Colonic mucosa (tissue), 4 donors: ENCODE data around the gene NEB. TPM values are rescaled to one million over a fixed set of nuclear protein-coding genes. Genes with fewer than 3 reads are reported as not detected.
"Not testable (repeated sequence)": the region's sequence is repeated elsewhere in the genome, so short reads cannot be mapped to it uniquely, and the experiment has no call there.

Source experiments
- DNase-seq: peaks from one replicate; pipeline ENCODE4 v3.0.0-alpha.2; 2020
- H3K27ac ChIP-seq: fragments of 200-600 bp; one replicate; pipeline ENCODE4 v1.8.0; 2021
- H3K27me3 ChIP-seq: fragments of 200-600 bp; one replicate; pipeline ENCODE4 v1.8.0; 2021
- H3K36me3 ChIP-seq: fragments of 200-600 bp; one replicate; pipeline ENCODE4 v1.8.0; 2021
- H3K4me1 ChIP-seq: fragments of 200-600 bp; one replicate; pipeline ENCODE4 v1.8.0; 2021; ENCODE audit warnings: mild to moderate bottlenecking
- H3K4me3 ChIP-seq: fragments of 200-600 bp; one replicate; pipeline ENCODE4 v1.8.0; 2021
- H3K9ac ChIP-seq, 2 donors: one replicate each; pipeline ENCODE4 v1.7.0; 2013; ENCODE audit warnings: control low read depth in 2 of 2, low read depth in 2 of 2, low read length in 2 of 2
- H3K9me3 ChIP-seq: fragments of 200-600 bp; one replicate; pipeline ENCODE4 v1.8.0; 2021
- intact Hi-C: fragments of 100-400 bp; cut with DNase I; formaldehyde crosslinking; loops from one replicate; pipeline ENCODE4 v1.14.1; 2022
- total RNA-seq, 2 donors: library from RNA; stranded (reverse); fragmentation: NEBNext Ultra II Directional in 1 of 2; extraction: Animal tissue kit (Norgen Biotek cat#: 25700) in 1 of 2; gene quantifications; one replicate each; pipeline ENCODE4 v1.2.1, GENCODE V29; 2021
- TF ChIP-seq, protein P1 (sequence below): fragments of 200-600 bp; IDR thresholded peaks from one replicate; pipeline ENCODE4 v1.8.0; 2022; ENCODE audit warnings: antibody characterized with exemption, mild to moderate bottlenecking
- donor health status: healthy.
- donor health status: DM: no; HTN: no; CAD: no.
- donor health status: DM: no; HTN: no; CAD: no.

Gene NEB
- total RNA-seq, 2 donors from 2014 or later = 0.89 to 1.0 TPM

DNA sequence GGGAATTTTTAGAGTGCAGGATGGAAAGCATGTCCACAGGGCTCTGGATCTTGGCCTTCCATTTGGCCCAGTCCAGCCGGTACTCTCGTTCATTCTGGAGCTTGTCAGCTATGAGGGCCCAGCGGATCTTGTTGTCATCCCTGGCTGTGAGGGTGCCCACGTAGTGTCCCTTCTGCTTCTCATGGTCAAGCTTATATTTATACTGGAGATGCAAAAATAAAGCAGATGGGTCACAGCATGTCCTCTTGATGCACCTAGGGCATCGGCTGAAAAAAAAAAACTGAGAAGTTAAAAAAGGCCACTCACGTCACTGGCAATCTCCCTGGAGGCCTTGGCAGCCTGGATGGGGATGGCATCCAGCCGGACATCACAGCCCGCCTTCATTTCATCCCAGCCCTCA lies 164.1 kb downstream of the NEB start:
- no peak overlapping the region for H3K4me3 ChIP-seq
- no peaks in the 10 kb centered on the region for H3K36me3 ChIP-seq
- no peaks in the 10 kb centered on the region for H3K27me3 ChIP-seq
- no peak overlapping the region for H3K9ac ChIP-seq
- DNase-seq = no peak
- intact Hi-C loops = no loop called here
- H3K4me1 ChIP-seq = no peaks in the 10 kb centered on the region
- TF ChIP-seq, protein P1, sequence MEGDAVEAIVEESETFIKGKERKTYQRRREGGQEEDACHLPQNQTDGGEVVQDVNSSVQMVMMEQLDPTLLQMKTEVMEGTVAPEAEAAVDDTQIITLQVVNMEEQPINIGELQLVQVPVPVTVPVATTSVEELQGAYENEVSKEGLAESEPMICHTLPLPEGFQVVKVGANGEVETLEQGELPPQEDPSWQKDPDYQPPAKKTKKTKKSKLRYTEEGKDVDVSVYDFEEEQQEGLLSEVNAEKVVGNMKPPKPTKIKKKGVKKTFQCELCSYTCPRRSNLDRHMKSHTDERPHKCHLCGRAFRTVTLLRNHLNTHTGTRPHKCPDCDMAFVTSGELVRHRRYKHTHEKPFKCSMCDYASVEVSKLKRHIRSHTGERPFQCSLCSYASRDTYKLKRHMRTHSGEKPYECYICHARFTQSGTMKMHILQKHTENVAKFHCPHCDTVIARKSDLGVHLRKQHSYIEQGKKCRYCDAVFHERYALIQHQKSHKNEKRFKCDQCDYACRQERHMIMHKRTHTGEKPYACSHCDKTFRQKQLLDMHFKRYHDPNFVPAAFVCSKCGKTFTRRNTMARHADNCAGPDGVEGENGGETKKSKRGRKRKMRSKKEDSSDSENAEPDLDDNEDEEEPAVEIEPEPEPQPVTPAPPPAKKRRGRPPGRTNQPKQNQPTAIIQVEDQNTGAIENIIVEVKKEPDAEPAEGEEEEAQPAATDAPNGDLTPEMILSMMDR = no peak
- H3K9me3 ChIP-seq = no peaks in the 10 kb centered on the region
- no peak overlapping the region for H3K27ac ChIP-seq

DNA sequence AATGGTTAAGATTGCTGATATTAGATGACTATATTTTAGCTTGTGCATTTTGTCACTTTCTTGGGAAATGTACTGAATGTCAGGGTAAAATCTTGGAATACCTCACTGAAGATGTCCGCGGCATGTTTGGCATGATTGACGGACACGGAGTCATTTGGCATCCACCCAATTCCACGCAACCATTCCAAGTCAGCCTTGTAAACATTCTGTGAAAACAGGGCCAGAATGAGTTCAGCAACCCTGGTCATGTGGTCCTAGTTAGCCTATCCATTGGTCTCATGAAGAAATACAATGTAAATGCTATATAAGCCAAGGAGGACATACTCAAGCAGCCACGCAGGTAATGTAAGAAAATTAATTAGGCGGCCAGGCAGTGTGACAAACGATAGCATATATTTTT lies 165.1 kb downstream of the NEB start:
- no peak for DNase-seq
- Histone ChIP-seq H3K27ac (no peak overlapping the region), H3K9me3 (no peaks in the 10 kb centered on the region), H3K4me3 (no peak overlapping the region), H3K36me3 (no peaks in the 10 kb centered on the region), H3K27me3 (no peaks in the 10 kb centered on the region), H3K4me1 (no peaks in the 10 kb centered on the region), H3K9ac (no peak overlapping the region)
- TF ChIP-seq, protein P1 = no peak
- intact Hi-C loops = no loop called here

DNA sequence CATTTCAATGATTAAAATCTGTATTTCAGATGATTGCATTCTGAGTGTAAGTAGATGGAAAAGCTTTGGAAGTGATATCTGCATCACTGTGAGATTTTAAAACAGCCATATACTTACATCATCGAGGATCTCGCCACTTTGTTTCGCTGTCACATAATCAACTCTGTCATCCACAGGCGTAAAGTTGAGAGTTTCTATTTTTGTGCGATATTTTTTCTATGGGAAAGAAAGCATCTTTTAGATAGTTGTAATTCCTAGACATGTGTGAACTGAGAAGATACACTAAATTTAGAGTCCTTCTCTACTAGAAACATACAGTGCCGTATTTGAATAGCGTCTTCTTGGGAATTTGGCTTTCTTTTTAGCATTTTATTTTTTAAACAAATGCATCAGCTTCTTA lies 165.8 kb downstream of the NEB start:
- Histone ChIP-seq H3K27ac (no peak overlapping the region), H3K4me1 (no peaks in the 10 kb centered on the region), H3K4me3 (no peak overlapping the region), H3K27me3 (no peaks in the 10 kb centered on the region), H3K9ac (no peak overlapping the region), H3K9me3 (no peaks in the 10 kb centered on the region), H3K36me3 (no peaks in the 10 kb centered on the region)
- TF ChIP-seq, protein P1 = no peak
- no peak for DNase-seq
- intact Hi-C loops = no loop called here

- Histone ChIP-seq H3K9me3 (no peaks in the 10 kb centered on the region), H3K27me3 (no peaks in the 10 kb centered on the region), H3K4me1 (no peaks in the 10 kb centered on the region), H3K27ac (no peak overlapping the region), H3K36me3 (no peaks in the 10 kb centered on the region), H3K9ac (no peak overlapping the region), H3K4me3 (no peak overlapping the region)
- no peak for DNase-seq
- TF ChIP-seq, protein P1 = no peak
- intact Hi-C loops = no loop called here
Observed at GRCh38 chr2:151567006-151567405, 167.3 kb downstream of the NEB start.

DNA sequence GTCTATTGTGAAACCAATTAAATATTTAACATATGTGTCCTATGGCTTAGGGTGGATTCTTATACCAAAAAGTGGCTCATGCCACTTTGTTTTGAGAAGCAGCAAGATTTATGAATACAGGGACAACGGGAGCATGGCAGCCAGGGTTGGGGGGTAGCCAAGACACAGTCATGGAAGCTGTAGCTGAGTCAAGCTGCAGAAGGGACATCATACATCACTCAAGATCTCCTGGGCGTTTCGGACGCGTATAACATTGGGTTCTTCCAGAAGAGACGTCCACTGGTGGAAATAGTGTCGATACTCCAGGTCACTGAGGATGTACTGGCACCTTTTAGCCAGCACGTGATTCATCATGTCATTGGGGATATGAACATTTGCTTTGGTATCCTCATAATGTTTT lies 171.9 kb downstream of the NEB start:
- Histone ChIP-seq H3K4me1 (no peaks in the 10 kb centered on the region), H3K36me3 (no peaks in the 10 kb centered on the region), H3K9me3 (no peaks in the 10 kb centered on the region), H3K9ac (no peak overlapping the region), H3K27ac (no peak overlapping the region), H3K4me3 (no peak overlapping the region), H3K27me3 (no peaks in the 10 kb centered on the region)
- TF ChIP-seq, protein P1 = no peak
- intact Hi-C loops = no loop called here
- DNase-seq = no peak

GRCh38 chr2:151560289-151560688 lies 174.0 kb downstream of the NEB start:
- TF ChIP-seq, protein P1 = no peak
- Histone ChIP-seq H3K27me3 (no peaks in the 10 kb centered on the region), H3K36me3 (no peaks in the 10 kb centered on the region), H3K4me1 (no peaks in the 10 kb centered on the region), H3K27ac (no peak overlapping the region), H3K9me3 (no peaks in the 10 kb centered on the region), H3K9ac (no peak overlapping the region), H3K4me3 (no peak overlapping the region)
- no peak for DNase-seq
- intact Hi-C loops = no loop called here

DNA sequence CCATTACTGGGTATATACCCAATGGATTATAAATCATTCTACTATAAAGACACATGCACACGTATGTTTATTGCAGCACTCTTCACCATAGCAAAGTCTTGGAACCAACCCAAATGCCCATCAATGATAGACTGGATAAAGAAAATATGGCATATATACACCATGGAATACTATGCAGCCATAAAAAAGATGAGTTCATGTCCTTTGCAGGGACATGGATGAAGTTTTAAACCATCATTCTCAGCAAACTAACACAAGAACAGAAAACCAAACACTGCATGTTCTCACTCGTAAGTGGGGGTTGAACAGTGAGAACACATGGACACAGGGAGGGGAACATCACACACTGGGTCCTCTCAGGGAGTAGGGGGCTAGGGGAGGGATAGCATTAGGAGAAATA lies 174.8 kb downstream of the NEB start:
- H3K36me3 ChIP-seq = not testable (repeated sequence)

GRCh38 chr2:151557883-151558282 lies 176.4 kb downstream of the NEB start:
- H3K4me1 ChIP-seq, H3K27me3 ChIP-seq, H3K9ac ChIP-seq, H3K27ac ChIP-seq, H3K4me3 ChIP-seq, H3K9me3 ChIP-seq, intact Hi-C loops, DNase-seq, H3K36me3 ChIP-seq: not testable (repeated sequence)

More for the DNA sequence above, 174.8 kb downstream of the NEB start:
- H3K27ac ChIP-seq, DNase-seq, H3K9me3 ChIP-seq, H3K4me3 ChIP-seq, H3K27me3 ChIP-seq, H3K4me1 ChIP-seq, intact Hi-C loops, H3K9ac ChIP-seq: not testable (repeated sequence)
